SU-DHL-6 (cell line): Measurements from ENCODE around the gene GYG1.

ENCODE experiments used
- EZH2phosphoT487 ChIP-seq: fragments of 200-600 bp; sonication (generic), shearing (Covaris generic); conservative IDR thresholded peaks from 2 replicates; pipeline ENCODE4 v1.6.1; 2018; ENCODE audit warnings: mild to moderate bottlenecking, antibody characterized with exemption, low read length, moderate library complexity, mixed read lengths
- TF ChIP-seq, protein P1 (sequence below): fragments of 200-600 bp; sonication (generic); IDR thresholded peaks from one replicate; pipeline ENCODE4 v1.5.1; 2017; ENCODE audit warnings: antibody characterized with exemption, mild to moderate bottlenecking, low read length, moderate library complexity; ENCODE audit not compliant: insufficient read depth, poor library complexity, severe bottlenecking

DNA sequence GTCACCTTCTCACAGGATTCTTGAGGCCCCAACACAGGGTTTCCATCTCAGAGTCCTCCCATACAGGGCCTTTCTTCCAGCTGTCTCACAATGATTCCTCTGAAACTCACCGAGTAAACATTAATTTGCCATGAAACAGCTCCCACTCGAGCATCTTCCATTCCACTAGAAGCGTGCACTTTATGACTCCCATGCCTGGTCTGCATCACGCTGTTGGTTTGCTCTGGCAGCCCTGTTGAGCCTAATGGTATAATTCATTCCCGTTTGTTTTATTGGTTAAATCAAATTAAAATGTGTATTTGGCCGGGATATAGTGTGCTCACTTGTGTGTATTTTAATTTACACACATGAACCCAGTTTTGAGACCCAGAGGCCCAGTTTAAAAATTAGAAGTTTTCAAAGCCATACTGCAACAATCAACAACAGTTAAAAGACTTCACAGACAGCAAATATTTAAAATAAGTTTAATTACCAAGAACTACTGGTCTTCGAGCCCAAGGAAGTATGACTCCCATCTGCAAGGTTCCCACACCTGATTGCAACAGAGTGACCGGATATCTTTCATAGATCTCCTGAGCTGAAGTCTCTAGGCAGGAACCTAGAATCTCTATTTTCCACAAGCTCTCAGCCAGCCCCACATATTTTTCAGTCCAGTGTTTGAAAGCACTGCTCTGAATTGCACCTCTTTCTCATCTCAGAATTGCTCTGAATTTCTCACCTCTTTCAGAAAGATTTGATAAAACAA, 42.3 kb upstream of the GYG1 start:
- TF ChIP-seq, protein P1, sequence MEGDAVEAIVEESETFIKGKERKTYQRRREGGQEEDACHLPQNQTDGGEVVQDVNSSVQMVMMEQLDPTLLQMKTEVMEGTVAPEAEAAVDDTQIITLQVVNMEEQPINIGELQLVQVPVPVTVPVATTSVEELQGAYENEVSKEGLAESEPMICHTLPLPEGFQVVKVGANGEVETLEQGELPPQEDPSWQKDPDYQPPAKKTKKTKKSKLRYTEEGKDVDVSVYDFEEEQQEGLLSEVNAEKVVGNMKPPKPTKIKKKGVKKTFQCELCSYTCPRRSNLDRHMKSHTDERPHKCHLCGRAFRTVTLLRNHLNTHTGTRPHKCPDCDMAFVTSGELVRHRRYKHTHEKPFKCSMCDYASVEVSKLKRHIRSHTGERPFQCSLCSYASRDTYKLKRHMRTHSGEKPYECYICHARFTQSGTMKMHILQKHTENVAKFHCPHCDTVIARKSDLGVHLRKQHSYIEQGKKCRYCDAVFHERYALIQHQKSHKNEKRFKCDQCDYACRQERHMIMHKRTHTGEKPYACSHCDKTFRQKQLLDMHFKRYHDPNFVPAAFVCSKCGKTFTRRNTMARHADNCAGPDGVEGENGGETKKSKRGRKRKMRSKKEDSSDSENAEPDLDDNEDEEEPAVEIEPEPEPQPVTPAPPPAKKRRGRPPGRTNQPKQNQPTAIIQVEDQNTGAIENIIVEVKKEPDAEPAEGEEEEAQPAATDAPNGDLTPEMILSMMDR, result no peak
- TF ChIP-seq EZH2phosphoT487, result no peak
